ENCODE data around the gene TMIGD2. TPM values are rescaled to one million over a fixed set of nuclear protein-coding genes. Genes with fewer than 3 reads are reported as not detected.

The TMIGD2 gene
- total RNA-seq, 1 donor from 2014 or later: 10.8 TPM

GRCh38 chr19:4322942-4323665 lies 20.9 kb upstream of the TMIGD2 start:
- no peak overlapping the region for H3K27ac Mint-ChIP-seq
- H3K4me1 Mint-ChIP-seq (ENCODE audit: low read depth): peaks cover 14% of the 10 kb centered on the region
- H3K36me3 Mint-ChIP-seq (ENCODE audit: low read depth): peaks cover 23% of the 10 kb centered on the region
- no peak overlapping the region for H3K4me3 Mint-ChIP-seq (ENCODE audit: low read depth)
- intact Hi-C loops (cut with micrococcal nuclease): loop anchor here (10.0 kb wide), 1 partner anchor 152 kb away; the partner anchor contains the start of gene HDGFL2
- DNase-seq (ENCODE audit: low spot score): no peak
- peaks cover 3% of the 10 kb centered on the region for H3K27me3 Mint-ChIP-seq (ENCODE audit: low read depth)
- H3K9me3 Mint-ChIP-seq: peaks cover 36% of the 10 kb centered on the region

- Mint-ChIP-seq H3K36me3 (ENCODE audit: low read depth) (peaks cover 34% of the 10 kb centered on the region), H3K27ac (no peak overlapping the region), H3K9me3 (peaks cover 36% of the 10 kb centered on the region), H3K27me3 (ENCODE audit: low read depth) (no peaks in the 10 kb centered on the region), H3K4me1 (ENCODE audit: low read depth) (no peaks in the 10 kb centered on the region), H3K4me3 (ENCODE audit: low read depth) (no peak overlapping the region)
- DNase-seq (ENCODE audit: low spot score): no peak
- intact Hi-C loops (cut with micrococcal nuclease): loop anchor here (10.0 kb wide), 1 partner anchor 154 kb away; the partner anchor contains the start of gene HDGFL2
These were observed 18.2 kb upstream of the TMIGD2 start for GRCh38 chr19:4320419-4320818.

GRCh38 chr19:4319067-4319718 lies 17.0 kb upstream of the TMIGD2 start:
- intact Hi-C loops (cut with micrococcal nuclease): no loop called here
- Mint-ChIP-seq H3K4me1 (ENCODE audit: low read depth) (no peaks in the 10 kb centered on the region), H3K27me3 (ENCODE audit: low read depth) (no peaks in the 10 kb centered on the region), H3K9me3 (peaks cover 36% of the 10 kb centered on the region), H3K4me3 (ENCODE audit: low read depth) (no peak overlapping the region), H3K36me3 (ENCODE audit: low read depth) (peaks cover 34% of the 10 kb centered on the region), H3K27ac (no peak overlapping the region)
- DNase-seq (ENCODE audit: low spot score): no peak

- H3K27me3 Mint-ChIP-seq (ENCODE audit: low read depth): no peaks in the 10 kb centered on the region
- H3K36me3 Mint-ChIP-seq (ENCODE audit: low read depth): peaks cover 34% of the 10 kb centered on the region
- H3K9me3 Mint-ChIP-seq: peaks cover 36% of the 10 kb centered on the region
- no peak overlapping the region for H3K4me3 Mint-ChIP-seq (ENCODE audit: low read depth)
- intact Hi-C loops (cut with micrococcal nuclease): no loop called here
- DNase-seq (ENCODE audit: low spot score): no peak
- H3K27ac Mint-ChIP-seq: no peak overlapping the region
- H3K4me1 Mint-ChIP-seq (ENCODE audit: low read depth): no peaks in the 10 kb centered on the region
These were observed 16.3 kb upstream of the TMIGD2 start for GRCh38 chr19:4318460-4318859.

GRCh38 chr19:4316956-4317355 lies 14.8 kb upstream of the TMIGD2 start:
- intact Hi-C loops (cut with micrococcal nuclease): no loop called here
- no peak for DNase-seq (ENCODE audit: low spot score)
- Mint-ChIP-seq H3K9me3 (peaks cover 36% of the 10 kb centered on the region), H3K27me3 (ENCODE audit: low read depth) (no peaks in the 10 kb centered on the region), H3K4me3 (ENCODE audit: low read depth) (no peak overlapping the region), H3K36me3 (ENCODE audit: low read depth) (peaks cover 34% of the 10 kb centered on the region), H3K4me1 (ENCODE audit: low read depth) (no peaks in the 10 kb centered on the region), H3K27ac (no peak overlapping the region)

GRCh38 chr19:4313847-4314490 lies 11.8 kb upstream of the TMIGD2 start:
- peaks cover 28% of the 10 kb centered on the region for H3K36me3 Mint-ChIP-seq (ENCODE audit: low read depth)
- no peak overlapping the region for H3K27ac Mint-ChIP-seq
- DNase-seq (ENCODE audit: low spot score): no peak
- H3K4me1 Mint-ChIP-seq (ENCODE audit: low read depth): no peaks in the 10 kb centered on the region
- H3K27me3 Mint-ChIP-seq (ENCODE audit: low read depth): no peaks in the 10 kb centered on the region
- H3K9me3 Mint-ChIP-seq: peaks cover 8% of the 10 kb centered on the region
- H3K4me3 Mint-ChIP-seq (ENCODE audit: low read depth): no peak overlapping the region
- intact Hi-C loops (cut with micrococcal nuclease): no loop called here

GRCh38 chr19:4310247-4311121 lies 8.3 kb upstream of the TMIGD2 start:
- Mint-ChIP-seq H3K4me3 (ENCODE audit: low read depth) (no peak overlapping the region), H3K27me3 (ENCODE audit: low read depth) (no peaks in the 10 kb centered on the region), H3K36me3 (ENCODE audit: low read depth) (peaks cover 13% of the 10 kb centered on the region), H3K4me1 (ENCODE audit: low read depth) (peaks cover 2% of the 10 kb centered on the region), H3K9me3 (no peaks in the 10 kb centered on the region), H3K27ac (no peak overlapping the region)
- intact Hi-C loops (cut with micrococcal nuclease): no loop called here
- no peak for DNase-seq (ENCODE audit: low spot score)

GRCh38 chr19:4305659-4306058 lies 3.5 kb upstream of the TMIGD2 start:
- H3K27me3 Mint-ChIP-seq (ENCODE audit: low read depth): no peaks in the 10 kb centered on the region
- intact Hi-C loops (cut with micrococcal nuclease): no loop called here
- no peaks in the 10 kb centered on the region for H3K9me3 Mint-ChIP-seq
- DNase-seq (ENCODE audit: low spot score): no peak
- peaks cover 9% of the 10 kb centered on the region for H3K36me3 Mint-ChIP-seq (ENCODE audit: low read depth)
- H3K27ac Mint-ChIP-seq: no peak overlapping the region
- H3K4me3 Mint-ChIP-seq (ENCODE audit: low read depth): peak overlapping the region; percentile 76
- peaks cover 25% of the 10 kb centered on the region for H3K4me1 Mint-ChIP-seq (ENCODE audit: low read depth)

- DNase-seq (ENCODE audit: low spot score): no peak
- no peak overlapping the region for H3K27ac Mint-ChIP-seq
- peak overlapping the region; percentile 76 for H3K4me3 Mint-ChIP-seq (ENCODE audit: low read depth)
- intact Hi-C loops (cut with micrococcal nuclease): no loop called here
- peaks cover 25% of the 10 kb centered on the region for H3K4me1 Mint-ChIP-seq (ENCODE audit: low read depth)
- H3K27me3 Mint-ChIP-seq (ENCODE audit: low read depth): no peaks in the 10 kb centered on the region
- H3K36me3 Mint-ChIP-seq (ENCODE audit: low read depth): peaks cover 4% of the 10 kb centered on the region
- H3K9me3 Mint-ChIP-seq: no peaks in the 10 kb centered on the region
These were observed 3.0 kb upstream of the TMIGD2 start for GRCh38 chr19:4305257-4305612.

GRCh38 chr19:4304538-4305256 lies 2.5 kb upstream of the TMIGD2 start, which contains the start of gene FSD1:
FSD1 (plus strand) TSS chr19:4304598; CDS start chr19:4304747, 149 bp downstream.
- no peaks in the 10 kb centered on the region for H3K9me3 Mint-ChIP-seq
- no peaks in the 10 kb centered on the region for H3K27me3 Mint-ChIP-seq (ENCODE audit: low read depth)
- H3K27ac Mint-ChIP-seq: peak within 1 kb of the TSS; percentile 67
- DNase-seq (ENCODE audit: low spot score): peak; percentile 70
- H3K36me3 Mint-ChIP-seq (ENCODE audit: low read depth): peaks cover 4% of the 10 kb centered on the region
- peak within 1 kb of the TSS; percentile 76 for H3K4me3 Mint-ChIP-seq (ENCODE audit: low read depth)
- H3K4me1 Mint-ChIP-seq (ENCODE audit: low read depth): peaks cover 25% of the 10 kb centered on the region
- intact Hi-C loops (cut with micrococcal nuclease): no loop called here

GRCh38 chr19:4303819-4304537 lies 1.8 kb upstream of the TMIGD2 start:
- H3K27me3 Mint-ChIP-seq (ENCODE audit: low read depth): no peaks in the 10 kb centered on the region
- no peaks in the 10 kb centered on the region for H3K9me3 Mint-ChIP-seq
- intact Hi-C loops (cut with micrococcal nuclease): no loop called here
- peaks cover 4% of the 10 kb centered on the region for H3K36me3 Mint-ChIP-seq (ENCODE audit: low read depth)
- H3K4me1 Mint-ChIP-seq (ENCODE audit: low read depth): peaks cover 25% of the 10 kb centered on the region
- H3K27ac Mint-ChIP-seq: peak overlapping the region; percentile 67
- DNase-seq (ENCODE audit: low spot score): no peak
- H3K4me3 Mint-ChIP-seq (ENCODE audit: low read depth): peak overlapping the region; percentile 66
